BE2C (cell line): ENCODE results near the gene MIPEP.

Experiments
- DNase-seq: peaks from one replicate; pipeline ENCODE4 v3.0.0-alpha.2; 2020
- H3K27me3 ChIP-seq: fragments of 250-450 bp; sonication (Bioruptor Pico); 2 replicates; pipeline ENCODE4 v1.5.1; 2020; ENCODE audit warnings: mild to moderate bottlenecking
- H3K36me3 ChIP-seq: fragments of 250-450 bp; sonication (Bioruptor Pico); 2 replicates; pipeline ENCODE4 v1.5.1; 2020; ENCODE audit warnings: mild to moderate bottlenecking
- H3K4me1 ChIP-seq: fragments of 250-450 bp; sonication (Bioruptor Pico); 2 replicates; pipeline ENCODE4 v1.5.1; 2020
- H3K4me3 ChIP-seq: 2 replicates; pipeline ENCODE4 v1.5.1; 2011; ENCODE audit warnings: low read depth, low read length
- H3K9me3 ChIP-seq: fragments of 250-450 bp; sonication (Bioruptor Pico); 2 replicates; pipeline ENCODE4 v1.5.1; 2020
- TF ChIP-seq, protein P1 (sequence below): IDR thresholded peaks from 2 replicates; pipeline ENCODE4 v1.5.1; 2012; ENCODE audit warnings: mild to moderate bottlenecking, low read depth, low read length

MIPEP gene

DNA sequence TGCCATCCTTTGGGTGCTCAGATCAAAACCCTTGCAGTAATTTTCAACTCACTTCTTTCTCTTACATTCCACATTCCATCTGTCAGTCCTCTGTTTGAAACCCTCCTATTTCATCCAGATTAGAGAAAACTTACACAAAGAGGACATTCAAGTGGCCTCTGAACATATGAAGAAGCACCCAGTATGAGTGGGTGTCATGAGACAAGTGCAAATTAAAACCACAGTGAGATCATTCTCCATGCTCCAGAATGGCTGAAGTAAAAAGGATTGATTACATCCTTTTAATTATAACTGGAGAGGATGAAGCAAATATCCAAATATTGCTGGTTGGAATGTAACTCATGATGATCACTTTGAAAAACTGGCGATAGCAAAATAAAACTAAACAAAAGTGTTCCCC is 96.5 kb downstream of the MIPEP start:
- Histone ChIP-seq H3K36me3 (no peaks in the 10 kb centered on the region; the same call in 1 of the 2 replicates), H3K9me3 (no peaks in the 10 kb centered on the region), H3K27me3 (no peaks in the 10 kb centered on the region), H3K4me1 (no peaks in the 10 kb centered on the region), H3K4me3 (no peak overlapping the region)
- TF ChIP-seq, protein P1, sequence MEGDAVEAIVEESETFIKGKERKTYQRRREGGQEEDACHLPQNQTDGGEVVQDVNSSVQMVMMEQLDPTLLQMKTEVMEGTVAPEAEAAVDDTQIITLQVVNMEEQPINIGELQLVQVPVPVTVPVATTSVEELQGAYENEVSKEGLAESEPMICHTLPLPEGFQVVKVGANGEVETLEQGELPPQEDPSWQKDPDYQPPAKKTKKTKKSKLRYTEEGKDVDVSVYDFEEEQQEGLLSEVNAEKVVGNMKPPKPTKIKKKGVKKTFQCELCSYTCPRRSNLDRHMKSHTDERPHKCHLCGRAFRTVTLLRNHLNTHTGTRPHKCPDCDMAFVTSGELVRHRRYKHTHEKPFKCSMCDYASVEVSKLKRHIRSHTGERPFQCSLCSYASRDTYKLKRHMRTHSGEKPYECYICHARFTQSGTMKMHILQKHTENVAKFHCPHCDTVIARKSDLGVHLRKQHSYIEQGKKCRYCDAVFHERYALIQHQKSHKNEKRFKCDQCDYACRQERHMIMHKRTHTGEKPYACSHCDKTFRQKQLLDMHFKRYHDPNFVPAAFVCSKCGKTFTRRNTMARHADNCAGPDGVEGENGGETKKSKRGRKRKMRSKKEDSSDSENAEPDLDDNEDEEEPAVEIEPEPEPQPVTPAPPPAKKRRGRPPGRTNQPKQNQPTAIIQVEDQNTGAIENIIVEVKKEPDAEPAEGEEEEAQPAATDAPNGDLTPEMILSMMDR: no peak
- DNase-seq: no peak

DNA sequence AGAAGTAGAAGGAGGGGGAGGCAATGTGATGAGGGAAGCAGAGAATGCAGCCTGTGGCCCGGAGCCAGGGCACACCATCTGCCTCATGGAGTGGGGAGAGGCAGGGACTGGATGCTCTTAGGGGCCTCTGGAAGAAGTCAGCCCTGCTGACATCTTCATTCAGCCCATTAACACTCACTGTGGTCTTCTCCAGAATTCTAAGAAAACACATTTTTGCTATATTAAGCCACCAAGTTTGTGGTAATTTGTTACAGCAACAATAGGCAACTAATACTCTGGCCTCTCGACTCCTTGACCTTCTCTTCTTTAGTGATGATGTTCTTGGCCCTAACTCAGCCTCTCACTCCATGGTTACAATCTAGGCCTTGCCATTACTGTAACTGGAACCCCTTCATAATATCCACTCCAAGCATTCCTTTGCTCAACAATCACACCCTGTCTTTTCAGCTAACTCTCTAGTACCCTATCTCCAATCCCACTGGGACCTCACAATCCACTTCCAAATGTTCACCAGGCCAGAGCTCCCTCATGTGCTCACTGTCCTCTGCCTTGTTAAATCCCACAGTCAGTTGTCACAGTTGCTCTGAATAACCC is 98.5 kb downstream of the MIPEP start:
- no peak for DNase-seq
- TF ChIP-seq, protein P1: no peak
- Histone ChIP-seq H3K36me3 (no peaks in the 10 kb centered on the region), H3K27me3 (no peaks in the 10 kb centered on the region), H3K4me3 (no peak overlapping the region), H3K4me1 (no peaks in the 10 kb centered on the region), H3K9me3 (no peaks in the 10 kb centered on the region)

DNA sequence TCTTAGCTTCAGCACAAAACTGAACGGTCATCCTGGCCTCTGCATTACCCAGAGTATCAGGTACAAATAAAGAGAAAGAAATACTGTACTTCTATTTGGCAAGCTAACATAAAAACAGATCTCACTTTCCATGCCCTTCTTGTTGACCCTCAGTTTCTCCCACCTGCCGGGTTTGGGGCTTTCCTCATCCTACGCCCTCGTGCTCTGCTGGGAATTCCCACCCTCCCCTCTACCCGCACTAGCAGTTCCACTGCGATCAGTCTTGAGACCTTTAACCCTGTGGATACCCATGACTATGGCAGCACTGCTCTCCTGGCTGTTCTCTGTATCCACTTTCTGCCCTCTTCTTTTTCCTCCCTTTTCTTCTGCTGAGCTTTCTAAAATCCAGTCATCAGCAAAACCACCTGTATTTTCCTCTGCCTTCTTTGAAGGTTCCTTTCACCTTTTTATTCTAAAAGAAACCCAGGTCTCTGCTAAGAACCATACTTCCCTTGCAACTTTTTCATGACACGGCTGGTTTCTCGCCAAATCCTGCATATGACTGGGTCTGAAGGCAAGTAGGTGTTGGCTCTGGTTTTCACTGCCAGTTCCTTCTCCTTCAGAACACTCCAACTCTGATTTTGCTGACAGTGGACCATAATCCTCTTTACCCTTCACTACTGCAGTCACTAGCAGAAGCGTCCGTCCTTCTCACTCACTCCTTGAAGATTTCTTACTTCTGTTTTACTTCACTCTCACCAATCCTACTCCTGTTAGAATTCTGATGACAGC is 99.4 kb downstream of the MIPEP start:
- H3K27me3 ChIP-seq: no peaks in the 10 kb centered on the region
- TF ChIP-seq, protein P1: no peak
- no peaks in the 10 kb centered on the region for H3K9me3 ChIP-seq
- no peaks in the 10 kb centered on the region for H3K36me3 ChIP-seq
- no peak for DNase-seq
- no peak overlapping the region for H3K4me3 ChIP-seq
- H3K4me1 ChIP-seq: no peaks in the 10 kb centered on the region

DNA sequence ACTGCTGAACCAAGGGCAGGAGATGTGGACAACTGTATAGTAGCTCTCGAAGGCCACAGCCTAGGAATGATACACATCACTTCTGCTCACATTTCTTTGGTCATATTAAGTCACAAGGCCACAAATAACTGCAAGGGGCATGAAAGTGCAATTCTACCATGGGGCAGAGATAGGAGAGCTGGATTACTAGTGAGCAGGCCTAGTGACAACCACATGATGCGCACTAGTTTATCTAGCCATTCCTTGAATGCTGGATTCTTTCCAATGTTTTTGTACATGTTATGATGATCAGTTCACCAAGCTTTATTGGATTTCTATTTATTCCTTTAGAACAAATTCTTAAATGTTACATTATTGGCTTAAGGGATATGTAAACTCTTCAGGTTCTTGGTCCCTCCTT is 100.7 kb downstream of the MIPEP start:
- DNase-seq: no peak
- TF ChIP-seq, protein P1: no peak
- no peaks in the 10 kb centered on the region for H3K4me1 ChIP-seq

DNA sequence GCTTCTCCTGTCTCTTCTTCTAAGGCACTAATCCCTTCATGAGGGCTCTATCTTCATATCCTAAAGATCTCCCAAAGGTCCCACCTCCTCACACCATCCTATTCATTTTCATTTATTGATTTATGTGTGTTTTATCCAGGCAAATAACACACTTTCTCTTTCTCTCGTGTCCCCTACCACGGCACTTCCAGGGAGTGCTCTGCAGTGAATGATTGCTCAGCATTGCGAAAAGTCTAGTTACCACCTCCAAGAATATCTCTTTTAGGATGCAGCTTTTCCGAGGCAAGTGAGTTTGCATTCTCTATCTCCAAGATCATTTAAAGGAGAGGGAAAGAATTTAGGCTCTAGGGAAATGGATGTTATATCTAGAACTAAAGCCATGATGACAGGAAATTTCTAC is 101.7 kb downstream of the MIPEP start:
- H3K4me3 ChIP-seq: no peak overlapping the region
- TF ChIP-seq, protein P1: no peak
- DNase-seq: no peak

More for the DNA sequence above, 100.7 kb downstream of the MIPEP start:
- Histone ChIP-seq H3K36me3 (no peaks in the 10 kb centered on the region), H3K27me3 (no peaks in the 10 kb centered on the region), H3K4me3 (no peak overlapping the region), H3K9me3 (no peaks in the 10 kb centered on the region)

DNA sequence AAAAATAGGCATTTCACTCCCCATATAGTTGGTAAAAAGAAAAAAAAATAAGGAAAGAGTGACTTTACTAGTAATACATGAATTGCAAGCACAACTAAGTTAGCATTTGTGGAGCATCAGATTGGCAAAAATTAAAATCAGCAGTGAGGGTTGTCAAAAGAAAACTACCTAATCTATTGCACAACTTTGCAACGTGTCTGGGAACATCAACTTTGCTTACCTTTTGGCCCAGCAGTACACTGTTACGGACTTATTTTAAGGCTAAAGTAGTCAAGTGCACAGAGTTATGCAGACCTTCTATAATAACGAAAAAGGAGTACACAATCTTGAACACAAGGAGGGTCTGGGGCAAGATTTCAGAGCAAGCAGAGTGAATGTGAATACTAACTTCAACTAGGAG is 102.6 kb downstream of the MIPEP start:
- no peaks in the 10 kb centered on the region for H3K9me3 ChIP-seq
- H3K36me3 ChIP-seq: no peaks in the 10 kb centered on the region
- DNase-seq: no peak
- no peaks in the 10 kb centered on the region for H3K27me3 ChIP-seq
- H3K4me1 ChIP-seq: no peaks in the 10 kb centered on the region
- no peak overlapping the region for H3K4me3 ChIP-seq
- TF ChIP-seq, protein P1: no peak

More for the DNA sequence above, 101.7 kb downstream of the MIPEP start:
- H3K36me3 ChIP-seq: no peaks in the 10 kb centered on the region
- H3K4me1 ChIP-seq: no peaks in the 10 kb centered on the region
- no peaks in the 10 kb centered on the region for H3K9me3 ChIP-seq
- H3K27me3 ChIP-seq: no peaks in the 10 kb centered on the region
